ENCODE measurements around the gene FLOT1.
A peak's percentile ranks its signal among the peaks of the same experiment; 100 is the strongest.

Gene FLOT1

GRCh38 chr6:30689985-30690384 is 52.5 kb downstream of the FLOT1 start:
- no peak for DNase-seq

GRCh38 chr6:30689022-30689865 is 53.2 kb downstream of the FLOT1 start:
- no peak for DNase-seq

- DNase-seq = no peak
Observed at GRCh38 chr6:30688569-30688968, 53.9 kb downstream of the FLOT1 start.

DNA sequence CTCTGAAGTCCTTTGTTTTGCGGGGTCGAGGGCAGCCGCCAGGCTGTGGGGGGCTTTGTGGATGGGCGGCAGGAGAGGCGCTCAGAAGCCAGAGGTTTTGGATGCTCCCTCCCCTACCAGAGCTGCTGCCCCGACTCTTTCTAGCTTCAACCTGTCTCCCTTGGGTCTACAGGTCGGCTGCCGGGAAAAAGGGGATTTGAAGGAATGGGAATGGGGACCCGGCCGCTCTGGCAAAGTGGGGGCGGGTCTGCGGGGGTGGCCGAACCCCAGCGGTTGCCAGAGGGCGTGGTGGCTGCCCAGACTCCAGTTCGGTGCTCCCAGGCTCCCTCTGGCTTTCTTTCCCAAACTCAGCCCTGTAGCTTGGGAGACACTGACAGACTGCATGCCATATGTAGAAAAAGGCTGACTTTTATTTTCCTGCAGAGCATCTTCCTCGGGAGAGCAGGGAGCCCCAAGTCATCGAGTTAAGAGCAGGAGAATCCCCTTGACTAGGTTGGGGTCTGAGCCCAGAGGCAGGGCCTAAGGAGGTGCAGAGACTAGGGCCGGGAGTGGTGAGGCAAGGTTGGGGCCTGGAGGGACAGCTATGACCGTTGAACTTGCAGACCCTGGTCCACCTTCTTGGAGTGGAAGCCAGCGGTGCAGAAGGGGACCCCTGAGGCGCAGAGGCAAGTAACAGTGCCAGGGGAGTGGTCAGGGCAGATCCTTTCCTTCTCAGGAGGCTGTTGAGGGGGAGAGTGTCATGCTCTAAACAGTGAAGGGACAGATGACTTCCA is 54.6 kb downstream of the FLOT1 start:
- no peak for DNase-seq

DNA sequence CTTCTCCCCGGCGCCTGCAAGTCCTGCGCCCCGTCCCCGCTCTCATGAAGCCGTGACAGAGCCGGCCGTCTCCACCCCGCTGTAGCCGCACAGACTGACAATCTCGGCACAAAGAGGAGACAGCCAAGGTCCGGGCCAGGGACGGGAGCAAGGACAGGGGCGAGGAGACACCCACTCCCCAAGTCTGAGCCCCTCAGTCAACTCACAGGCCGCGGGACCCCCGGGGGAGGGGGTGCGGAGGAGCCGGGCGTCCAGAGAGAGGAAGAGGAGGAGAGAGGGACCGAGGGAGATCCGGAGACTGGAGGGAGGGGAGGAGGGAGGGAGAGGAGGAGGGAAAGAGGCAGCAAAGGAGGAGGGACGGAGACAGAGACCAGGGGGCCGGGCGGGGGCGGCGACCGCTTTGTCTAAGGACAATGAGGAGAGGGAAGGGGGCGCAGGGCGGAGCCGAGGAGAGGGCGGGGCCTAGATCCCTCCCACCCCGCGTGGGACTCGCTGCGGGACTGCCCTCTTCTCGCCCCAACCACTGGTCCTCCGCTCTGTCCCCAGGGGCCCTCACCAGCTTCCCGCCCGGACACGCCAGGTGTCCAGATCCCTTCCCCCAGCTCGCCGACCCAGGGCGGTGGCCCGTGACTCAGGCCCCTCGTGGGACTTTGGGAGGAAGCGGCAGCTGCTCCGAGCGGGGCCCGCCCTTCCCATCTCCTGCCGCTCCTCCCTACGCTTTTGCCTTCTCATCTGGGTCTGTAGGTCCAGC is 55.4 kb downstream of the FLOT1 start:
- DNase-seq = peak; percentile 55

GRCh38 chr6:30686009-30686907 is 56.2 kb downstream of the FLOT1 start, which contains the start of gene PPP1R18:
TSS of gene PPP1R18 (minus strand) at chr6:30686645. CDS start at chr6:30686018, 627 bp downstream.
- no peak for DNase-seq

GRCh38 chr6:30685157-30686008 is 57.1 kb downstream of the FLOT1 start:
- DNase-seq = no peak

GRCh38 chr6:30684386-30685156 is 57.9 kb downstream of the FLOT1 start:
- no peak for DNase-seq

DNA sequence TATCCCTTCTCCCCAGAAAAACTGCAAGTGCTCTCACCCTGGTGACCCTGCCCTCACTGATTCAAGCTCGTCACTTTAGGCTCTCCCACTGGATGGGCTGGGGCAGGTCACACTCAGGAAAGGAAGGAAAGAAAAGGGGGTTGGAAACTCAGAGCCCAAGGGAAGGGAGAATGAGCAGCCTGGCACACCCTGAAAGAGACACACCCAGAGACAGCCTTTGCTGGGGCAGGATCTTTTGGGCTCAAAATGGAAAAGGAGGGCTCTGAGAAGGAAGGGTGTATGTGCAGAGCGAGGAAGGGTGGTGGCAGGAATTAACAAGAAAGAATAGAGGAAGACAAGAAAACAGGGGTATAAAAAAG is 58.5 kb downstream of the FLOT1 start:
- DNase-seq = no peak

GRCh38 chr6:30683183-30683979 is 59.1 kb downstream of the FLOT1 start:
- no peak for DNase-seq

- no peak for DNase-seq
Observed at GRCh38 chr6:30682143-30683117, 60.1 kb downstream of the FLOT1 start.

- no peak for DNase-seq
Observed at GRCh38 chr6:30681766-30682142, 60.7 kb downstream of the FLOT1 start.

GRCh38 chr6:30679765-30680535 is 62.5 kb downstream of the FLOT1 start:
- no peak for DNase-seq

DNA sequence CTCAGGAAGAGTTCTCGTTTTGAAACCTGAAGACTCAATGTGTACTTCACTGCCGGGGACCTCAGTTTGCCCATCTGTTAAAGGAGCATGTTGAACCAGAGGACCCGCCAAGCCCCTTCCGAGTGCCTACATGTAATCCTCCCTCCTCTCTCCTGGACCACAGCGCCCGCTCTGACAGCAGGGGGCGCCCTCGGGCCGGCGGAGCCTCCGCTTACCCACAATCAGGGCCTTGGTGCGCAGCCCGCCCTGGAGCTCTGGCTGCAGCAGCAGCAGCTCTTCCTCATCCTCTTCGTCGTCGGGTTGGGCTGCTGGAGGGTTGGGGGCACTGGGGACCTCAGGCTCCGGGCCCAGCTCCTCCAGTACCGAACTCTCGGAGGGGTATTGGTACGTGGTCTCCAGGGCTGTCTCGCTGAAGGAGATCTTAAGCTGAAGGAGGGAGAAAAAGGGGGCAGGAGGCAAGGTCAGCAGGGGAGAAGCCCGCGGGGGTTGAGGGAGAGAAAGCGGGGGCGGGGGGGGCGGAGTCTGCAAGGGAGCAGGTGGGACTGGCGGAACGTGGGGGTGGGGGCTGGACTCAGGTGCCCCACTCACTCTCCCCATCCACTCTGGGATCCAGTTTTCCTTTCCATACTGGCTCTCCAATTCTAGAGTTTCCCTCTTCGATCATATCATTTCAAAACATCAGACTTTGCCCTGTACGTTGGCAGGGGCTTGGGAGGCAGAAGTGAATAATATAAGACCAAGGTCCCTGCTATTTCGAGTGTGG is 63.3 kb downstream of the FLOT1 start:
- DNase-seq = peak; percentile 45
